Psoas muscle (tissue), 8 donors: ENCODE data around the gene CDKL4. TPM values are rescaled to one million over a fixed set of nuclear protein-coding genes. Genes with fewer than 3 reads are reported as not detected.
"Not testable (repeated sequence)": the region's sequence is repeated elsewhere in the genome, so short reads cannot be mapped to it uniquely, and the experiment has no call there.

Source experiments
- ATAC-seq, 4 donors: fragments of 200-7000 bp; cut with Tn5 transposase; one replicate each; pipeline ENCODE4 v1.9.1; 2020; ENCODE audit warnings: moderate library complexity in 3 of 4, mild to moderate bottlenecking in 2 of 4
- DNase-seq, 2 donors: peaks; one replicate each; pipeline ENCODE4 v3.0.0-alpha.2; 2020
- H3K27ac ChIP-seq: fragments of 200-600 bp; one replicate; pipeline ENCODE4 v1.8.0; 2022
- H3K27me3 ChIP-seq, 3 donors: fragments of 200-600 bp in 1 of 3; one replicate each; pipeline versions ENCODE4 v1.6.1 to v1.8.0; 2013 to 2022; ENCODE audit warnings: low read length in 2 of 3, mild to moderate bottlenecking in 2 of 3, moderate library complexity in 1 of 3; ENCODE audit not compliant: insufficient read depth in 3 of 3
- H3K36me3 ChIP-seq, 2 donors: fragments of 200-600 bp in 1 of 2; one replicate each; pipeline versions ENCODE4 v1.6.1 to v1.8.0; 2013 to 2022; ENCODE audit warnings: low read depth in 1 of 2, mild to moderate bottlenecking in 1 of 2, moderate library complexity in 1 of 2; ENCODE audit not compliant: insufficient read depth in 1 of 2
- H3K4me1 ChIP-seq: fragments of 200-600 bp; one replicate; pipeline ENCODE4 v1.8.0; 2022
- H3K4me3 ChIP-seq: fragments of 200-600 bp; one replicate; pipeline ENCODE4 v1.8.0; 2022; ENCODE audit warnings: mild to moderate bottlenecking
- H3K9me3 ChIP-seq: fragments of 200-600 bp; one replicate; pipeline ENCODE4 v1.8.0; 2022
- whole genome bisulfite sequencing, 3 donors: extraction: QIAGEN DNeasy Blood & Tissue Kit; methylation state at CpG; one replicate each; pipeline versions ENCODE4 v1.1.6 to v1.1.7; 2013; 5-methylcytosine and 5-hydroxymethylcytosine counted together
- intact Hi-C, 2 donors: fragments of 100-400 bp; cut with DNase I; formaldehyde crosslinking; loops; one replicate each; pipeline versions ENCODE4 v1.11.0 to v1.14.2; 2022
- polyA plus RNA-seq, 3 donors: library from polyadenylated mRNA; stranded (reverse); fragments of 200-250 nt; gene quantifications; one replicate each; pipeline ENCODE4 v1.2.3, GENCODE V29; 2013
- total RNA-seq, 4 donors: library from RNA; stranded (reverse); fragmentation: NEBNext Ultra II Directional in 2 of 4; extraction: Animal tissue kit (Norgen Biotek cat#: 25700) in 2 of 4; gene quantifications; one replicate each; pipeline versions ENCODE4 v1.2.1 to v1.2.4, GENCODE V29; 2021 to 2023
- TF ChIP-seq, protein P1 (sequence below): fragments of 200-600 bp; IDR thresholded peaks from one replicate; pipeline ENCODE4 v1.8.0; 2022; ENCODE audit warnings: antibody characterized with exemption
- donor health status: healthy with polysubstance abuse.
- donor health status: DM: no; HTN: no; CAD: no; lungs with moderate emphysema.
- donor health status: Bipolar disorder and iron deficiency.
- donor health status: healthy.
- donor health status: DM: yes; HTN: yes; CAD: no.
- donor health status: DM: no; HTN: no; CAD: no.
- donor health status: DM: no; HTN: no; CAD: no.
- donor health status: DM: yes; HTN: yes; CAD: no.

CDKL4 gene
- total and polyA plus RNA-seq, 7 donors: 0.06 to 0.99 (median 0.44) TPM; not detected in 3

DNA sequence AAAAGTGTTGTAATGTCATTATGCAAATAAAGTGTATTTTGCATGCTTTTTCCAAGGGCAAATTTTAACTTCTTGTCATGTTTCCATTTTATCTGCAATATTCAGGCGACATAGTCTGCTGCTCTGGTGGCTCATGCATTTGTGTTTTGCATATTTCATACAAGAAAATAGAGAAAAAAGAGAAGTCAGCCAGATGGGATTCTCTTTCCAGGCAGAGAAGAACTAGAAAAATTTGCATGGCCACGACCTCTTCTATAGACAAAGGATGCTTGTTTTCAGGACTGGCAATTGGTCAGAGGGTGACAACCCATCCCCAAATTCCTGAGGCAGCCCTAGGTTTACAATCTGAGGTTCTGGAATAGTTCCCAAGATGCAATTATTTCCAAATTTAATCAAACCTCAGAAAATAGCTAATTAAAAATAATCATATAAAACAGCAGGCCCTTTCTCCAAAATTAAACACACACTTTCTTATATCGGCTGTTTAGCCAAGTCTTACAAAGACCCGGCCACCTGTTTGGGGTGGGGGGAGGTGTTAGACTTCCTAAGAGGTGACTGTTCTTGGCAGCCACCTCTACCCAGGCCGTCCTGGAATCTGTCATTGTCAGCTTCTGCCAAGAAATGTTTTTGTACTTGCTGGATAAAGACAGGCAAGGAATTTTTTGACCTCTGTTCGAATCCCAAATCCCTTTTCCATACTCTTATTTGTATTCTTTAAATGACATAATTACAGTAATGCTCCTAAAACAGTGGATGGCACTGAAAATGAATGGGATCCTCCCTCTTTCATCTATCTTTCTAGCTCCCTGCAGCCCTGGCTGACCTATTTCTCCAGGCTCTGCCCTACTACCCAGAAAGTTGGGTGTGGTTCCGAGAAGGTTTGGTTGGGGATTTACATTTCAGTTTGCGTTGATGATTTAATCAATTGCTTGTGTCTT lies 102.2 kb downstream of the CDKL4 start:
- no peaks in the 10 kb centered on the region for H3K36me3 ChIP-seq
- H3K27ac ChIP-seq: peak overlapping the region; percentile 81
- no peaks in the 10 kb centered on the region for H3K27me3 ChIP-seq
- H3K4me1 ChIP-seq: peaks cover 22% of the 10 kb centered on the region
- WGBS, 3 donors: 17 to 28% (median 21%) methylated on average over 8 of the region's 8 CpGs
- ATAC-seq (peak; percentile 71 to 83 (median 80)), DNase-seq (no peak)
- TF ChIP-seq, protein P1, sequence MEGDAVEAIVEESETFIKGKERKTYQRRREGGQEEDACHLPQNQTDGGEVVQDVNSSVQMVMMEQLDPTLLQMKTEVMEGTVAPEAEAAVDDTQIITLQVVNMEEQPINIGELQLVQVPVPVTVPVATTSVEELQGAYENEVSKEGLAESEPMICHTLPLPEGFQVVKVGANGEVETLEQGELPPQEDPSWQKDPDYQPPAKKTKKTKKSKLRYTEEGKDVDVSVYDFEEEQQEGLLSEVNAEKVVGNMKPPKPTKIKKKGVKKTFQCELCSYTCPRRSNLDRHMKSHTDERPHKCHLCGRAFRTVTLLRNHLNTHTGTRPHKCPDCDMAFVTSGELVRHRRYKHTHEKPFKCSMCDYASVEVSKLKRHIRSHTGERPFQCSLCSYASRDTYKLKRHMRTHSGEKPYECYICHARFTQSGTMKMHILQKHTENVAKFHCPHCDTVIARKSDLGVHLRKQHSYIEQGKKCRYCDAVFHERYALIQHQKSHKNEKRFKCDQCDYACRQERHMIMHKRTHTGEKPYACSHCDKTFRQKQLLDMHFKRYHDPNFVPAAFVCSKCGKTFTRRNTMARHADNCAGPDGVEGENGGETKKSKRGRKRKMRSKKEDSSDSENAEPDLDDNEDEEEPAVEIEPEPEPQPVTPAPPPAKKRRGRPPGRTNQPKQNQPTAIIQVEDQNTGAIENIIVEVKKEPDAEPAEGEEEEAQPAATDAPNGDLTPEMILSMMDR: no peak
- no peaks in the 10 kb centered on the region for H3K9me3 ChIP-seq
- intact Hi-C loops: no loop called here
- H3K4me3 ChIP-seq: no peak overlapping the region

DNA sequence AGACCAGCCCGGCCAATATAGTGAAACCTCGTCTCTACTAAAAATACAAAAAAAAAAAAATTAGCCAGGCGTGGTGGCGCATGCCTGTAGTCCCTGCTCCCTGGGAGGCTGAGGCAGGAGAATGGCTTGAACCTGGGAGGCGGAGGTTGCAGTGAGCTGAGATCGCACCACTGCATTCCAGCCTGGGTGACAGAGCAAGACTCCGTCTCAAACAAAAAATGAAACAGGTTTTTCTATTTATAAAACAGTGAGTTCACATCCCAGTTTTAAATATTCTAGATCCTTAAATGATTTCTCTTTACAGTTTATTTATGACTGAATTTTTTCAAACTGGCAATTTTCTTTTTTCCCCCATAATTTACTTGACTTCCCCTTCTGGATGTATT lies 102.8 kb downstream of the CDKL4 start:
- intact Hi-C loops, H3K4me3 ChIP-seq, DNase-seq, H3K36me3 ChIP-seq, H3K27me3 ChIP-seq, H3K9me3 ChIP-seq: not testable (repeated sequence)
- ATAC-seq: peak; percentile 31 to 64 (median 45)
- Histone ChIP-seq H3K27ac (peak overlapping the region; percentile 81), H3K4me1 (peaks cover 22% of the 10 kb centered on the region)
- 54 to 63% (median 57%) methylated on average over 7 of the region's 7 CpGs for WGBS, 3 donors

DNA sequence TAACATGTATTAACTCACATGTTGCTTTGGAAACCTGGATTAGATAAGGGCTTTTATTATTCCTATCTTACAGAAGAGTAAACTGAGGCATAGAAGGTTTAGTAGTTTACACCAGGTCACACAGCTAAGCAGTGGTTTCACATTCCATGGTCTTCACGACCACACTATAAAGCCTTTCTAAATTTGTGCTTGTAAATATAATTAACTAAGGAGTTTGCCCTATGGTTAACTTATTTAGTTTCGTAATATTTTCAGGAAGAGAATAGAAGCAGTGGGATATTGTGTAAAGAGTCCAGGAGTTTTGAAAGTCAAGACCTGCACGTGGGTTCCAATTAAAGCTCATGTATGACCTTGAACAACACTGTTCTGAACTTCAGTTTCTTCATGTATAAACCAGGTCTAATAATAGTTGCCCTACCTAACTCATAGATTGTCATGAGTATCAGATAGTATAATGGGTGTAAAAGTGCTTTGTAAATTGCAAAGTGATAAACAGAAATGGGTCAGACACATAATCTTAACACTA lies 103.4 kb downstream of the CDKL4 start:
- Histone ChIP-seq H3K27ac (peak overlapping the region; percentile 81), H3K4me3 (no peak overlapping the region), H3K36me3 (no peaks in the 10 kb centered on the region), H3K4me1 (peaks cover 22% of the 10 kb centered on the region), H3K27me3 (no peaks in the 10 kb centered on the region), H3K9me3 (no peaks in the 10 kb centered on the region)
- intact Hi-C loops: no loop called here
- ATAC-seq (peak; percentile 86 to 94 (median 92)), DNase-seq (no peak)
- WGBS, 3 donors: 27 to 36% (median 27%) methylated on average over 3 of the region's 3 CpGs
- TF ChIP-seq, protein P1: no peak

DNA sequence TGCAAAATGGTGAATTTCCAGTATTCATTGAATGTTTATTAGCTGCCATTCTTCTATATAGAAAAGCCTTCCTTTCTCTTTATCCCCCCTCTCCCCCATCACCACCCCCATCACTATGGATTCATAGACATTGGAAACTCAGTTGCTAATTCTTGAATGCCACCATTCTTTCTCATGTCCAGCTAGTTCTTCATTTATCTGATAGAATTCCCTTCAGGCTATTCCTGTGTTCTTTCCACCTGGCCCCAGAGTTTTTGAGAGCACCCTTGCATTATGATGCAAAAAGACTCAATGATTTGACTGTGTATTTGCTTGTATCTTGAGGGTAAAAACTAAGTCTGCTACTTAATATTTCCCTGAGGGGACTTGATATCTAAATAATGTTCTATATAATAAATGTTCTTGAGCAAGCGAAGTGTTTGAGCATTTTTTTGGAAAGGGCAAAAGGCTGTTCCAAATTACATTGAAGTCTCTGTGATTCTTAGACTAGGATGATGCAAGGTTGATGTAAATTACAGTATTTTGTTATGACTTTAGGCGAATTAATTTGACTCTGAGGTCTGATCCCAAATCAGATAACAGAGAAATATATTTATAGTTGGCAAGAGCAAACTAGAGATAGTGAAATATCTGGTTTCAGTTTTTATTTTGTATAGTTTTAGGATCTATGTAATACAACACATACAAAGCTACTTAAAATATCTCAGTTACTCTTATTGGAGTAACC lies 104.1 kb downstream of the CDKL4 start:
- DNase-seq (no peak), ATAC-seq (no peak)
- TF ChIP-seq, protein P1: no peak
- no peak overlapping the region for H3K4me3 ChIP-seq
- 70 to 85% (median 79%) methylated on average over 2 of the region's 2 CpGs for WGBS, 3 donors
- no peaks in the 10 kb centered on the region for H3K36me3 ChIP-seq
- no peaks in the 10 kb centered on the region for H3K27me3 ChIP-seq
- peaks cover 22% of the 10 kb centered on the region for H3K4me1 ChIP-seq
- intact Hi-C loops: no loop called here
- H3K9me3 ChIP-seq: no peaks in the 10 kb centered on the region
- peak overlapping the region; percentile 81 for H3K27ac ChIP-seq

DNA sequence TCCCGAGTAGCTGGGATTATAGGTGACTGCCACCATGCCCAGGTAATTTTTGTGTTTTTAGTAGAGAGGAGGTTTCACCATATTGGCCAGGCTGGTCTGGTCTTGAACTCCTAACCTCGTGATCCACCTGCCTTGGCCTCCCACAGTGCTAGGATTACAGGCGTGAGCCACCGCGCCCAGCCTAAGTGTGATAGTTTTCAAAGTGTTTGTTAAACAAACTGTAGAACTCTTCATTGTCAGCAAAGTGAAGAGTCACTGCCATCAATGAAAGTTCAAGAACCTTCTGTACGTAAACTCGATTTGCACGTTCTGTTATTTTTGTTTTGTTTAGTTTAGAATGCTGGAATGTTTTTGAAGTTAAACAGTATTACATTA lies 104.9 kb downstream of the CDKL4 start:
- TF ChIP-seq, protein P1: no peak
- no peak overlapping the region for H3K27ac ChIP-seq
- intact Hi-C loops: no loop called here
- peaks cover 22% of the 10 kb centered on the region for H3K4me1 ChIP-seq
- H3K4me3 ChIP-seq: no peak overlapping the region
- ATAC-seq (no peak), DNase-seq (no peak)
- no peaks in the 10 kb centered on the region for H3K27me3 ChIP-seq
- no peaks in the 10 kb centered on the region for H3K9me3 ChIP-seq
- WGBS, 3 donors: 91 to 97% (median 94%) methylated on average over 8 of the region's 8 CpGs
- no peaks in the 10 kb centered on the region for H3K36me3 ChIP-seq

DNA sequence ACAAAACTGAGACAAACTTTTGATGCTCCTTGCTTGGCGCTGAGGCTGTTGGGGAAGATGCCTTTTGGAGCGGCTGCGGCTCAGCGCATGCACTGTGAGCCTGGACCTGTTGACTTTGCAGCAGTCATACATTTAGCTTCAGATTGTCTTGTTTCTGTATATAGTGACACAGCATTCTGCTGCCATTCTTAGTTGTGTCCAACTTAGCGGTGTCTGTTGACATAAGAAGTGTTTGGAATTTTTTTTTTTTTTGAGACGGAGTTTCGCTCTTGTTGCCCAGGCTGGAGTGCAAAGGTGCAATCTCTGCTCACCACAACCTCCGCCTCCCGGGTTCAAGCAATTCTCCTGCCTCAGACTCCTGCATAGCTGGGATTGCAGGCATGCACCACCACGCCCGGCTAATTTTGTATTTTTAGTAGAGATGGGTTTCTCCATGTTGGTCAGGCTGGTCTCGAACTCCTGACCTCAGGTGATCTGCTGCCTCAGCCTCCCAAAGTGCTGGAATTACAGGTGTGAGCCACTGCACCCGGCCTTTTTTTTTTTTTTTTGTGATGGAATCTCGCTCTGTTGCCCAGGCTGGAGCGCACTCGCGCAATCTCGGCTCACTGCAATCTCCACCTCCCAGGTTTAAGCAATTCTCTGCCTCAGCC lies 105.5 kb downstream of the CDKL4 start:
- H3K4me1 ChIP-seq: peaks cover 22% of the 10 kb centered on the region
- H3K27me3 ChIP-seq, ATAC-seq, H3K9me3 ChIP-seq, intact Hi-C loops, DNase-seq, H3K27ac ChIP-seq, H3K36me3 ChIP-seq, H3K4me3 ChIP-seq: not testable (repeated sequence)
- WGBS, 3 donors: 93 to 97% (median 93%) methylated on average over 18 of the region's 18 CpGs
